IMR-90 (cell line): Measurements from ENCODE around the gene TNS1. TPM values are rescaled to one million over a fixed set of nuclear protein-coding genes. Genes with fewer than 3 reads are reported as not detected.

Experiments
- ATAC-seq: fragments of 200-7000 bp; cut with Tn5 transposase; 2 replicates; pipeline ENCODE4 v1.9.1; 2020; ENCODE audit warnings: low read depth, mild to moderate bottlenecking, moderate library complexity
- BruUV-seq: library from RNA; stranded (reverse); fragments of 400-500 nt; replicated peaks from 2 replicates; lab custom pipeline; 2021; lab: Mats Ljungman, UMichigan
- CTCF ChIA-PET: fragments of 300-600 bp; formaldehyde crosslinking; extraction: SDS; loops from one replicate; lab custom pipeline; 2021; ENCODE audit warnings: antibody characterized with exemption; lab: Yijun Ruan, JAX
- POLR2A ChIA-PET: fragments of 300-600 bp; sonication (Branson Sonifier 250); formaldehyde crosslinking; loops from one replicate; lab custom pipeline; 2022; ENCODE audit warnings: antibody characterized with exemption; ENCODE audit not compliant: unreplicated experiment; lab: Charles Lee
- DNase-seq: peaks from one replicate; pipeline ENCODE4 v3.0.0; 2013
- H2AFZ ChIP-seq: replicated peaks from 2 replicates; pipeline ENCODE3; 2013; ENCODE audit warnings: low read length, mild to moderate bottlenecking; ENCODE audit not compliant: poor library complexity
- H2AK5ac ChIP-seq: 2 replicates; pipeline ENCODE4 v1.6.1; 2013; ENCODE audit warnings: low read depth, low read length, inconsistent platforms
- H2AK9ac ChIP-seq: replicated peaks from 2 replicates; pipeline ENCODE3; 2013; ENCODE audit warnings: mild to moderate bottlenecking, low read depth, low read length, moderate library complexity; ENCODE audit not compliant: poor library complexity
- H2BK120ac ChIP-seq: 2 replicates; pipeline ENCODE4 v1.6.1; 2013; ENCODE audit warnings: low read depth, low read length, inconsistent platforms
- H2BK15ac ChIP-seq: 3 replicates; pipeline ENCODE4 v1.6.1; 2013; ENCODE audit warnings: low read depth, low read length, inconsistent platforms
- H2BK20ac ChIP-seq: 2 replicates; pipeline ENCODE4 v1.6.1; 2013; ENCODE audit warnings: low read depth, mild to moderate bottlenecking, inconsistent platforms, low read length, moderate library complexity
- H2BK5ac ChIP-seq: 2 replicates; pipeline ENCODE4 v1.6.1; 2013; ENCODE audit warnings: mild to moderate bottlenecking, low read depth, low read length, inconsistent platforms; ENCODE audit not compliant: poor library complexity, severe bottlenecking
- H3K14ac ChIP-seq: replicated peaks from 2 replicates; pipeline ENCODE4 v1.6.1; 2013; ENCODE audit warnings: low read depth, low read length, inconsistent platforms
- H3K18ac ChIP-seq: 2 replicates; pipeline ENCODE4 v1.6.1; 2013; ENCODE audit warnings: low read depth, low read length, control low read depth
- H3K23ac ChIP-seq: 2 replicates; pipeline ENCODE4 v1.6.1; 2013; ENCODE audit warnings: low read depth, low read length, inconsistent platforms
- H3K27ac ChIP-seq: 2 replicates; pipeline ENCODE4 v1.5.1; 2013; ENCODE audit warnings: mild to moderate bottlenecking, control low read depth, low read length; ENCODE audit not compliant: insufficient read depth
- H3K27me3 ChIP-seq: 2 replicates; pipeline ENCODE4 v1.6.1; 2013; ENCODE audit warnings: low read length; ENCODE audit not compliant: control insufficient read depth, insufficient read depth
- H3K36me3 ChIP-seq: 2 replicates; pipeline ENCODE4 v1.6.1; 2013; ENCODE audit warnings: low read length, mixed read lengths; ENCODE audit not compliant: control insufficient read depth, insufficient read depth
- H3K4ac ChIP-seq: 2 replicates; pipeline ENCODE4 v1.6.1; 2013; ENCODE audit warnings: low read depth, low read length, inconsistent platforms
- H3K4me1 ChIP-seq: 2 replicates; pipeline ENCODE4 v1.6.1; 2013; ENCODE audit warnings: low read length, mixed read lengths; ENCODE audit not compliant: control insufficient read depth, insufficient read depth
- H3K4me2 ChIP-seq: 2 replicates; pipeline ENCODE4 v1.6.1; 2013; ENCODE audit warnings: low read depth, mild to moderate bottlenecking, control low read depth, low read length, moderate library complexity
- H3K4me3 ChIP-seq: 2 replicates; pipeline ENCODE4 v1.5.1; 2013; ENCODE audit warnings: low read depth, mild to moderate bottlenecking, control low read depth, low read length, moderate library complexity; ENCODE audit not compliant: insufficient read depth
- H3K56ac ChIP-seq: 2 replicates; pipeline ENCODE4 v1.6.1; 2013; ENCODE audit warnings: low read length, inconsistent platforms; ENCODE audit not compliant: insufficient read depth; ENCODE audit errors: extremely low read depth
- H3K79me1 ChIP-seq, 2 experiments: 2 replicates each; pipeline ENCODE4 v1.6.1; 2013; ENCODE audit warnings: low read length in 2 of 2, inconsistent platforms in 1 of 2, low read depth in 1 of 2
- H3K9ac ChIP-seq: 2 replicates; pipeline ENCODE4 v1.6.1; 2013; ENCODE audit warnings: low read depth, low read length, control low read depth
- H3K9me1 ChIP-seq: 2 replicates; pipeline ENCODE4 v1.6.1; 2013; ENCODE audit warnings: low read length, inconsistent platforms; ENCODE audit not compliant: insufficient read depth
- H3K9me3 ChIP-seq: 2 replicates; pipeline ENCODE4 v1.6.1; 2013; ENCODE audit warnings: low read length; ENCODE audit not compliant: control insufficient read depth, insufficient read depth
- H4K20me1 ChIP-seq: 2 replicates; pipeline ENCODE4 v1.6.1; 2013; ENCODE audit warnings: low read length, inconsistent platforms; ENCODE audit not compliant: insufficient read depth
- H4K5ac ChIP-seq: 2 replicates; pipeline ENCODE4 v1.6.1; 2013; ENCODE audit warnings: mild to moderate bottlenecking, low read depth, low read length, control low read depth
- H4K8ac ChIP-seq, 2 experiments: 2 replicates each; pipeline ENCODE4 v1.6.1; 2013; ENCODE audit warnings: low read depth in 2 of 2, low read length in 2 of 2, control low read depth in 1 of 2, inconsistent platforms in 1 of 2
- H4K91ac ChIP-seq: 2 replicates; pipeline ENCODE4 v1.6.1; 2013; ENCODE audit warnings: low read depth, low read length, inconsistent platforms; ENCODE audit not compliant: insufficient read depth
- MAFK ChIP-seq: IDR thresholded peaks from 2 replicates; pipeline ENCODE4 v1.6.1; 2012; ENCODE audit warnings: low read depth, low read length, improper control_type of control experiment
- RCOR1 ChIP-seq: IDR thresholded peaks from 2 replicates; pipeline ENCODE4 v1.6.1; 2012; ENCODE audit warnings: mild to moderate bottlenecking, low read length, improper control_type of control experiment; ENCODE audit not compliant: insufficient replicate concordance
- WGBS, 2 experiments: methylation state at CpG; one replicate each; pipeline versions ENCODE4 v1.1.5 to v1.1.7; 2013; ENCODE audit warnings: missing lambda C conversion rate in 2 of 2; ENCODE audit not compliant: insufficient read length in 1 of 2; ENCODE audit errors: extremely low coverage in 2 of 2; 5-methylcytosine and 5-hydroxymethylcytosine counted together
- dilution Hi-C: fragments of 300-500 bp; cut with HindIII; formaldehyde crosslinking; loops from one replicate; pipeline ENCODE4 v1.14.3; 2018; ENCODE audit warnings: low sequenced_read_pairs; ENCODE audit not compliant: unreplicated experiment
- in situ Hi-C: fragments of 300-500 bp; cut with MboI; formaldehyde crosslinking; loops from 3 replicates; pipeline ENCODE4 v1.14.3; 2019; ENCODE audit warnings: low sequenced_read_pairs, inconsistent platforms, mixed read lengths
- intact Hi-C: fragments of 100-400 bp; cut with micrococcal nuclease; formaldehyde crosslinking; loops from 2 replicates; pipeline ENCODE4 v1.10.0; 2022
- polyA plus RNA-seq, 3 experiments: library from polyadenylated mRNA; depleted of rRNA; stranded (reverse); fragments of >200 nt; gene quantifications; 2 replicates each; pipeline ENCODE4 v1.2.3, GENCODE V29; 2012; ENCODE audit warnings: low replicate concordance in 1 of 3
- total RNA-seq: library from RNA; depleted of rRNA; stranded (reverse); fragments of >200 nt; gene quantifications from 2 replicates; pipeline ENCODE4 v1.2.3, GENCODE V29; 2012

TNS1 gene
- total and polyA plus RNA-seq, 2 of the 4 experiments (the other 2 are of a cell fraction), result 41.1 to 45.2 TPM

DNA sequence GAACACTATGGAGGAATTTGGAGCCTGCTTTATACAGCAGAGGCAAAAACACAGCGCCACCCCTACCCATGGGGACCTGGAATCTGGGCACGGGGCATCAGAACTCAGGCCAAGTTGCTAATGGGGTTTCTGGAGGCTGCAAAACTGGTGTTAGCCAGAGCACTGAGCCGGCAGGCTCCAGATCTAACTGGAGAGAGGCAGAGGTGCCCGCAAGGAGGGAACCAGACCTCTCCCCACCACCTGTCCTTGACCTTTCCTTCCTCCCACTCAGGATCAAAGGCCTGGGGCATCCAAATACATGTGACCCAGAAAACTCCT, 126.6 kb downstream of the TNS1 start:
- Histone ChIP-seq H3K4me3 (no peak overlapping the region), H3K4ac (no peak overlapping the region; the same call in 1 of the 2 replicates), H4K91ac (no peak overlapping the region), H3K27me3 (no peaks in the 10 kb centered on the region), H3K56ac (no peak overlapping the region), H2BK5ac (peak overlapping the region; percentile 36), H2AK9ac (no peak overlapping the region), H3K9me3 (no peaks in the 10 kb centered on the region), H3K27ac (no peak overlapping the region), H3K18ac (no peak overlapping the region), H2BK15ac (no peak overlapping the region), H3K36me3 (peaks cover 61% of the 10 kb centered on the region), H2AFZ (no peak overlapping the region), H3K9me1 (peaks cover 3% of the 10 kb centered on the region), H3K4me2 (no peak overlapping the region), H4K5ac (no peak overlapping the region), H3K23ac (no peak overlapping the region), H4K8ac (no peak overlapping the region), H2BK120ac (no peak overlapping the region), H2BK20ac (no peak overlapping the region), H3K4me1 (peaks cover 8% of the 10 kb centered on the region), H2AK5ac (no peak overlapping the region; the same call in 1 of the 2 replicates), H4K20me1 (peaks cover 14% of the 10 kb centered on the region), H3K79me1 (peaks cover 16 to 49% of the 10 kb centered on the region in 2 experiments; a peak in 3 of 4 replicates), H3K9ac (no peak overlapping the region), H3K14ac (no peak overlapping the region)
- no CpG with 5 or more reads among the region's 4 CpGs for WGBS, 2 experiments
- TF ChIP-seq MAFK (no peak), RCOR1 (no peak)
- DNase-seq (no peak), ATAC-seq (no peak; the same call in 1 of the 2 replicates)
- no TSS peak for BruUV-seq
- intact Hi-C loops (no loop called here), in situ Hi-C loops (no loop called here), dilution Hi-C loops (no loop called here)
- CTCF ChIA-PET, result no interaction called here
- POLR2A ChIA-PET, result no interaction called here
